ENCODE measurements around the gene KIF15.

Gene KIF15

DNA sequence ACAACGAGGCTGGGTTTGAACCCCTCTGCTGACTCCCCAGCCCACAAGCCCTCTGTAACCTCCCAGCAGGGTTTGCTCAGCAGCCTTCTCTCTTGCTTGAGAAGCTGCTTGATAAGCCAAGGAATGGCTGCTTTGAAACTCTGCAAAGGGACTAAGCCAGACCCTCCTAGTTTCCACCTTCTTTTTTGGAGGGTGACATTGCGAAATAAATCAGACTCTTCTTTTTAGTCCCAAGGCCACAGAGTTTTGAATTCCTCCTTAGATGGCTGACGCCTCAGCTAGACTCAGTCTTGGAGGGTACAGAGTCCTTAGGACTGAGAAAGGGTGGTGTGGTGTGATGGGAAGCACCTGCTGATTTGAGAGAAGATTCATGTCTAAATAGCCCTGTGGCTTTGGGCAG is 114.0 kb downstream of the KIF15 start:
- TF ChIP-seq, protein P1, sequence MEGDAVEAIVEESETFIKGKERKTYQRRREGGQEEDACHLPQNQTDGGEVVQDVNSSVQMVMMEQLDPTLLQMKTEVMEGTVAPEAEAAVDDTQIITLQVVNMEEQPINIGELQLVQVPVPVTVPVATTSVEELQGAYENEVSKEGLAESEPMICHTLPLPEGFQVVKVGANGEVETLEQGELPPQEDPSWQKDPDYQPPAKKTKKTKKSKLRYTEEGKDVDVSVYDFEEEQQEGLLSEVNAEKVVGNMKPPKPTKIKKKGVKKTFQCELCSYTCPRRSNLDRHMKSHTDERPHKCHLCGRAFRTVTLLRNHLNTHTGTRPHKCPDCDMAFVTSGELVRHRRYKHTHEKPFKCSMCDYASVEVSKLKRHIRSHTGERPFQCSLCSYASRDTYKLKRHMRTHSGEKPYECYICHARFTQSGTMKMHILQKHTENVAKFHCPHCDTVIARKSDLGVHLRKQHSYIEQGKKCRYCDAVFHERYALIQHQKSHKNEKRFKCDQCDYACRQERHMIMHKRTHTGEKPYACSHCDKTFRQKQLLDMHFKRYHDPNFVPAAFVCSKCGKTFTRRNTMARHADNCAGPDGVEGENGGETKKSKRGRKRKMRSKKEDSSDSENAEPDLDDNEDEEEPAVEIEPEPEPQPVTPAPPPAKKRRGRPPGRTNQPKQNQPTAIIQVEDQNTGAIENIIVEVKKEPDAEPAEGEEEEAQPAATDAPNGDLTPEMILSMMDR (IDR thresholded peaks at IDR 0.05; ENCODE audit: low read depth, low read length): no peak
- DNase-seq: no peak
- H3K27ac ChIP-seq: no peak overlapping the region
- H3K9me3 ChIP-seq (ENCODE audit: severe bottlenecking): no peaks in the 10 kb centered on the region
- no peaks in the 10 kb centered on the region for H3K27me3 ChIP-seq (ENCODE audit: insufficient read depth, low read depth, severe bottlenecking)
- H3K4me3 ChIP-seq (ENCODE audit: low read depth, low read length): no peak overlapping the region
- no peaks in the 10 kb centered on the region for H3K36me3 ChIP-seq

DNA sequence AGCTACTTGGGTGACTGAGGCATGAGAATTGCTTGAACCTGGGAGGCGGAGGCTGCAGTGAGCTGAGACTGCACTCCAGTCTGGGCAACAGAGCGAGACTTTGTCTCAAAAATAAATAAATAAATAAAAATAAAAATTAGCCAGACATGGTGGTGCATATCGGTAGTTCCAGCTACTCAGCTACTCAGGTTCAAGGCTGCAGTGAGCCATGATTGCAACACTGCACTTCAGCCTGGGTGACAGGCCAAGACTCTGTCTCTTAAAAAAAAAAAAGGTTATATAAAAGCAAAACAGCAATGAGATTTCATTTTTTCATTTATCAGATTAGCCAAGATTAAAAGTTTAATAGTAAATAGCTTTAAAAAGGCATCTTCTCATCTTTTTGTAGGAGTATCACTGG is 115.7 kb downstream of the KIF15 start:
- H3K27ac ChIP-seq: no peak overlapping the region

DNA sequence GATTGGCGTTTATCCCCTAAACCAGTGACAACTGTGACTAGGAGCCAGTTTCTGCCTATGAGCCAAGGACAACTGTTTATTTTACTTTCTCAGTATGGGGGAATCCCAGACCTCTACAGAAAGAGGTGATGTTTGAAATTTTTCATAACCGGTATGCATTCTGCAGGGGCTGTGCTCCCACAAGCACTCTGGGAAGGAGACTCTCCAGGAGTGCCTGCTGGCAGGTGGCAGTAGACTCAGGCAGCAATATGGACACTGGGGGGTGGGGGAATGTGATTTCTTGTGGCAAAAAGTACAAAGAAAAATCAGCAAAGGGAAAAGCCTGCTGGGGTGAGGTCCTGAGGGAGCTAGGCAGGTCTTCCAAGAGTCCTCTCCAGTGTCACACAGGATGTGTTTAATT is 118.7 kb downstream of the KIF15 start:
- TF ChIP-seq, protein P1 (IDR thresholded peaks at IDR 0.05; ENCODE audit: low read depth, low read length): no peak
- no peak overlapping the region for H3K4me3 ChIP-seq (ENCODE audit: low read depth, low read length)
- no peaks in the 10 kb centered on the region for H3K9me3 ChIP-seq (ENCODE audit: severe bottlenecking)
- no peak for DNase-seq
- no peaks in the 10 kb centered on the region for H3K36me3 ChIP-seq
- H3K27me3 ChIP-seq (ENCODE audit: insufficient read depth, low read depth, severe bottlenecking): no peaks in the 10 kb centered on the region
- no peak overlapping the region for H3K27ac ChIP-seq

More for the DNA sequence above, 115.7 kb downstream of the KIF15 start:
- TF ChIP-seq, protein P1 (IDR thresholded peaks at IDR 0.05; ENCODE audit: low read depth, low read length): no peak
- no peak for DNase-seq
- Histone ChIP-seq H3K9me3 (ENCODE audit: severe bottlenecking) (no peaks in the 10 kb centered on the region), H3K36me3 (no peaks in the 10 kb centered on the region), H3K27me3 (ENCODE audit: insufficient read depth, low read depth, severe bottlenecking) (no peaks in the 10 kb centered on the region), H3K4me3 (ENCODE audit: low read depth, low read length) (no peak overlapping the region)

DNA sequence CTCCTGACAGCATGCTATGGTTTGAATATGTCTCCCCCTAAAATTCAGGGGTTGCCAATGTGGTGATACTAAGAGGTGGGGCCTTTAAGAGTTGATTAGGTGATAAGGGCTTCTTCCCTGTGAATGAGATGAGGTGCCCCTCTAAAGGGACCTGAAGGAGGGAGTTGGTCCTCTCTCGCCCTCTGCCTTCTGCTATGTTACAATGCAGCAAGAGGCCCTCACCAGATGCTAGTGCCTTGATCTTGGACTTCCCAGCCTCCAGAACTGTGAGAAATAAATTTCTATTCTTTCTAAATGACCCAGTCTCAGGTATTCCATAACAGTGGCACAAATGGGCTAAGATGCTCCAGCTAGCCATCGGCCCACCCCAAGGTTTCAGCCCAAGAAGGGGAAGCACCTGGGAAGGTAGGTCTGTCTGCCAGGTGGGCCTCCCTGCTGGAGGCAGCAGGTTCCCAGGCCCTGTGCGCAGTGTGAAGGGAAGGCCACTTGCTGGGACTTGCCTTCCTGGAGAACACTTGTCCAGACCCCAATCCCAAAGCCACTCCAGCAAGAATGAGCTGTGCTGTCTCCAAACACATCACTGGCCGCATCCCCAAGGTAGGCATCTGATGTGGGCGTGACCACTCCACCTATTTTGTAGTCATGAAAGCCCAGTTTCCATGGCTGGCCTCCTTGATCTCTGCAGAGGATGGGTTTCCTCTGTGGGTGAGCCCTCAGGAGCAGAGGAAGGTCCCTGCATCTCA is 121.8 kb downstream of the KIF15 start:
- TF ChIP-seq, protein P1 (IDR thresholded peaks at IDR 0.05; ENCODE audit: low read depth, low read length): peak; percentile 34; the same call in 1 of the 2 replicates
- H3K4me3 ChIP-seq (ENCODE audit: low read depth, low read length): no peak overlapping the region
- H3K36me3 ChIP-seq: no peaks in the 10 kb centered on the region
- DNase-seq: no peak
- no peaks in the 10 kb centered on the region for H3K9me3 ChIP-seq (ENCODE audit: severe bottlenecking)
- no peaks in the 10 kb centered on the region for H3K27me3 ChIP-seq (ENCODE audit: insufficient read depth, low read depth, severe bottlenecking)
- no peak overlapping the region for H3K27ac ChIP-seq

DNA sequence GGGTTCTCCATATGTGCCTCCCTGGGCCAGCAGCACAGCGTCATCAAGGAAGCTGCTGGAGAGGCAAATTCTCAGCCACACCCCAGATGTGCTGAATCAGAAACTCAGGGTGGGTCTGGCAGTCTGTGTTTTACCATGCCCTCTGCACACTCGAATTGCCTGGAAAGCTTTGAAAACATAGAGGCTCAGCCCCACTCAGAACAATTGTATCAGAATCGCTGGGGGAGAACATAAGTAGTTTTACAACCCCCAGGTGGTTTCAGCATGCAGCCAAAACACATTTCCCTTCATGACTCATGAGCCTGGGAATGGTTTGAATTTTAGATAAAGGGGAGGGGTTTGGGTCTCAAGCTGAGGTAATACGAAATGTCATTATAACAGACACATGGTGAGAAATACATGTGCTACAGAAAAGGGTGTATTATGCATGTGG is 122.4 kb downstream of the KIF15 start:
- H3K36me3 ChIP-seq: no peaks in the 10 kb centered on the region
- TF ChIP-seq, protein P1 (IDR thresholded peaks at IDR 0.05; ENCODE audit: low read depth, low read length): no peak
- no peaks in the 10 kb centered on the region for H3K9me3 ChIP-seq (ENCODE audit: severe bottlenecking)
- DNase-seq: no peak
- no peak overlapping the region for H3K27ac ChIP-seq
- no peaks in the 10 kb centered on the region for H3K27me3 ChIP-seq (ENCODE audit: insufficient read depth, low read depth, severe bottlenecking)
- no peak overlapping the region for H3K4me3 ChIP-seq (ENCODE audit: low read depth, low read length)

DNA sequence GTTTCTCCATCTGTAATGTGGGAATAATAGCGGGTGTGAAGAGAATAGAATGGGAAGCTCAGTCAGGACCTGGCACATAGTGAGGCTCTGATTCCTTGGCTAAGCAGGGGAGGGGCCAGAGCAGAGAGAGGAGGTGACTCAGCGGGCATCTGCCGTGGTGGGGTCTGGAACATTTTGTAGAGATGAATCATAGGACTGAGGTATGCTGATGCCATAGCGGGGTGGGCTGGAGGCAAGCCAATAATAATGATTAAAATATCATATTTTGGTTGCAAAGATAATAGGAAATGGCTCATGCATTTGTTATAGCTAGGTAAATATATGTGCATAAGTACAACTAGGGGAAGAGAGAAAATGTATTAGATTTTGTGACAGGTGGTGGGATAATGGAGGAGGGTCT is 124.0 kb downstream of the KIF15 start:
- Histone ChIP-seq H3K9me3 (ENCODE audit: severe bottlenecking) (no peaks in the 10 kb centered on the region), H3K36me3 (no peaks in the 10 kb centered on the region), H3K27ac (no peak overlapping the region), H3K4me3 (ENCODE audit: low read depth, low read length) (no peak overlapping the region), H3K27me3 (ENCODE audit: insufficient read depth, low read depth, severe bottlenecking) (no peaks in the 10 kb centered on the region)
- TF ChIP-seq, protein P1 (IDR thresholded peaks at IDR 0.05; ENCODE audit: low read depth, low read length): no peak
- no peak for DNase-seq

Data from WERI-Rb-1 (cell line).